Sigmoid colon (tissue), 7 donors: ENCODE results near the gene CCDC149. TPM values are rescaled to one million over a fixed set of nuclear protein-coding genes. Genes with fewer than 3 reads are reported as not detected.

Source experiments
- DNase-seq: peaks from one replicate; pipeline ENCODE4 v3.0.0-alpha.2; 2019
- H3K27ac ChIP-seq, 4 donors: fragments of 200-600 bp; sonication (generic); one replicate each; pipeline ENCODE4 v1.5.1; 2016 to 2019; ENCODE audit warnings: mild to moderate bottlenecking in 1 of 4
- H3K27me3 ChIP-seq, 3 donors: fragments of 200-600 bp; sonication (generic); one replicate each; pipeline ENCODE4 v1.5.1; 2019; ENCODE audit warnings: mild to moderate bottlenecking in 1 of 3
- H3K36me3 ChIP-seq, 4 donors: fragments of 200-600 bp; sonication (generic); one replicate each; pipeline ENCODE4 v1.5.1; 2016 to 2019
- H3K4me1 ChIP-seq, 4 donors: fragments of 200-600 bp; sonication (generic); one replicate each; pipeline ENCODE4 v1.5.1; 2017 to 2019
- H3K4me3 ChIP-seq, 4 donors: fragments of 200-600 bp; sonication (generic); one replicate each; pipeline ENCODE4 v1.5.1; 2017 to 2019; ENCODE audit warnings: mild to moderate bottlenecking in 2 of 4, moderate library complexity in 1 of 4
- H3K9me3 ChIP-seq, 4 donors: fragments of 200-600 bp in 3 of 4; sonication (generic) in 3 of 4; one replicate each; pipeline versions ENCODE4 v1.5.1 to v1.6.1; 2013 to 2019
- CTCF ChIP-seq, 4 experiments: fragments of 450-650 bp in 3 of 4; fragments of 200-600 bp in 1 of 4; IDR thresholded peaks; one replicate each; pipeline ENCODE4 v1.5.1; 2016 to 2019; ENCODE audit warnings: antibody characterized with exemption in 4 of 4, mild to moderate bottlenecking in 3 of 4, moderate library complexity in 2 of 4
- EP300 ChIP-seq, 4 donors: sonication (generic); formaldehyde crosslinking; IDR thresholded peaks; one replicate each; pipeline ENCODE4 v1.6.1; 2017; ENCODE audit warnings: antibody characterized with exemption in 4 of 4
- POLR2A ChIP-seq, 2 donors: fragments of 450-650 bp; IDR thresholded peaks; one replicate each; pipeline ENCODE4 v1.6.1; 2016; ENCODE audit warnings: antibody characterized with exemption in 2 of 2, mild to moderate bottlenecking in 2 of 2, moderate library complexity in 2 of 2
- POLR2AphosphoS5 ChIP-seq, 4 donors: sonication (generic); formaldehyde crosslinking; IDR thresholded peaks; one replicate each; pipeline ENCODE4 v1.6.1; 2017; ENCODE audit warnings: antibody characterized with exemption in 4 of 4
- WGBS, 2 donors: extraction: QIAGEN DNeasy Blood & Tissue Kit; methylation state at CpG; one replicate each; pipeline ENCODE4 v1.1.7; 2013; 5-methylcytosine and 5-hydroxymethylcytosine counted together
- intact Hi-C: fragments of 100-400 bp; cut with DNase I; formaldehyde crosslinking; loops from one replicate; pipeline ENCODE4 v1.15.1; 2023
- polyA plus RNA-seq, 3 donors: library from polyadenylated mRNA; stranded (reverse); fragments of 200-250 nt; gene quantifications; one replicate each; pipeline ENCODE4 v1.2.3, GENCODE V29; 2013
- total RNA-seq, 4 donors: library from RNA; depleted of rRNA; stranded (reverse); fragments of >200 nt; gene quantifications; one replicate each; pipeline ENCODE4 v1.1.0, GENCODE V29; 2016
- donor health status: healthy with polysubstance abuse.
- donor health status: Bipolar disorder and iron deficiency.
- donor health status: healthy.

CCDC149 gene
- total and polyA plus RNA-seq, 7 donors, result 5.8 to 21.3 (median 11.8) TPM

- Histone ChIP-seq H3K4me1 (peaks cover 0 to 62% (median 41%) of the 10 kb centered on the region in 4 donors), H3K9me3 (no peaks in the 10 kb centered on the region), H3K36me3 (no peaks in the 10 kb centered on the region), H3K27me3 (peaks cover 0 to 11% (median 0%) of the 10 kb centered on the region in 3 donors), H3K27ac (peak overlapping the region in 1 of 4 donors; percentile 12), H3K4me3 (no peak overlapping the region)
- TF ChIP-seq CTCF (IDR thresholded peaks at IDR 0.05), result no peak
- TF ChIP-seq POLR2AphosphoS5 (IDR thresholded peaks at IDR 0.05), result no peak
- TF ChIP-seq POLR2A (IDR thresholded peaks at IDR 0.05), result no peak
- TF ChIP-seq EP300 (IDR thresholded peaks at IDR 0.05), result no peak
- intact Hi-C loops, result loop anchor here (5.0 to 10.0 kb wide), 4 partner anchors 114 to 437 kb away; partner anchors contain the start of genes CCDC149, DHX15 and PI4K2B
- DNase-seq, result no peak
- 71 to 73% methylated on average over 5 of the region's 5 CpGs for WGBS, 2 donors
Observed at GRCh38 chr4:24798036-24798610, 114.7 kb downstream of the CCDC149 start.

GRCh38 chr4:24796620-24797019 is 116.2 kb downstream of the CCDC149 start:
- peaks cover 0 to 57% (median 41%) of the 10 kb centered on the region in 4 donors for H3K4me1 ChIP-seq
- intact Hi-C loops, result loop anchor here (5.0 to 10.0 kb wide), 4 partner anchors 116 to 438 kb away; partner anchors contain the start of genes CCDC149, DHX15 and PI4K2B
- H3K27me3 ChIP-seq, result peaks cover 0 to 11% (median 0%) of the 10 kb centered on the region in 3 donors
- no peaks in the 10 kb centered on the region for H3K9me3 ChIP-seq
- H3K36me3 ChIP-seq, result no peaks in the 10 kb centered on the region
- no peak for TF ChIP-seq CTCF (IDR thresholded peaks at IDR 0.05)
- TF ChIP-seq EP300 (IDR thresholded peaks at IDR 0.05), result no peak
- TF ChIP-seq POLR2AphosphoS5 (IDR thresholded peaks at IDR 0.05), result no peak
- no peak for TF ChIP-seq POLR2A (IDR thresholded peaks at IDR 0.05)
- no peak for DNase-seq
- no peak overlapping the region for H3K4me3 ChIP-seq
- H3K27ac ChIP-seq, result peak overlapping the region; percentile 3 to 89 (median 61)

GRCh38 chr4:24795666-24796381 is 117.0 kb downstream of the CCDC149 start:
- H3K27ac ChIP-seq, result peak overlapping the region; percentile 80 to 89 (median 86)
- peak overlapping the region; percentile 5 to 47 (median 37) for H3K4me3 ChIP-seq
- peaks cover 0 to 49% (median 37%) of the 10 kb centered on the region in 4 donors for H3K4me1 ChIP-seq
- TF ChIP-seq POLR2A (IDR thresholded peaks at IDR 0.05), result no peak
- no peak for TF ChIP-seq EP300 (IDR thresholded peaks at IDR 0.05)
- no peak for TF ChIP-seq POLR2AphosphoS5 (IDR thresholded peaks at IDR 0.05)
- no peak for TF ChIP-seq CTCF (IDR thresholded peaks at IDR 0.05)
- intact Hi-C loops, result loop anchor here (5.0 to 10.0 kb wide), 4 partner anchors 116 to 439 kb away; partner anchors contain the start of genes CCDC149, DHX15 and PI4K2B
- DNase-seq, result no peak
- no peaks in the 10 kb centered on the region for H3K36me3 ChIP-seq
- 22 to 54% methylated on average over 9 of the region's 9 CpGs for WGBS, 2 donors
- peaks cover 0 to 11% (median 0%) of the 10 kb centered on the region in 3 donors for H3K27me3 ChIP-seq
- H3K9me3 ChIP-seq, result no peaks in the 10 kb centered on the region

GRCh38 chr4:24794916-24795665 is 117.8 kb downstream of the CCDC149 start, which contains the start of gene SOD3:
Gene SOD3, plus strand, starts transcription at chr4:24795573. Its CDS starts 3,949 bp downstream, at chr4:24799522.
- peak; percentile 95 for DNase-seq
- intact Hi-C loops, result loop anchor here (5.0 to 10.0 kb wide), 4 partner anchors 117 to 440 kb away; partner anchors contain the start of genes CCDC149, DHX15 and PI4K2B
- 19 to 53% methylated on average over 21 of the region's 21 CpGs for WGBS, 2 donors
- H3K36me3 ChIP-seq, result no peaks in the 10 kb centered on the region
- H3K27ac ChIP-seq, result peak within 1 kb of the TSS; percentile 80 to 89 (median 86)
- TF ChIP-seq POLR2A (IDR thresholded peaks at IDR 0.05), result peak in 1 of 2 donors; percentile 69
- no peak for TF ChIP-seq EP300 (IDR thresholded peaks at IDR 0.05)
- TF ChIP-seq POLR2AphosphoS5 (IDR thresholded peaks at IDR 0.05), result peak; percentile 76 to 89 (median 86)
- TF ChIP-seq CTCF (IDR thresholded peaks at IDR 0.05), result no peak
- H3K9me3 ChIP-seq, result no peaks in the 10 kb centered on the region
- H3K27me3 ChIP-seq, result peaks cover 0 to 9% (median 0%) of the 10 kb centered on the region in 3 donors
- H3K4me1 ChIP-seq, result peaks cover 0 to 42% (median 31%) of the 10 kb centered on the region in 4 donors
- peak within 1 kb of the TSS; percentile 5 to 47 (median 37) for H3K4me3 ChIP-seq
